ENCODE data around the gene OR10A7. TPM values are rescaled to one million over a fixed set of nuclear protein-coding genes. Genes with fewer than 3 reads are reported as not detected.
"Not testable (repeated sequence)": the region's sequence is repeated elsewhere in the genome, so short reads cannot be mapped to it uniquely, and the experiment has no call there.

The OR10A7 gene
- not detected for total RNA-seq
- long read RNA-seq: 0 reads

DNA sequence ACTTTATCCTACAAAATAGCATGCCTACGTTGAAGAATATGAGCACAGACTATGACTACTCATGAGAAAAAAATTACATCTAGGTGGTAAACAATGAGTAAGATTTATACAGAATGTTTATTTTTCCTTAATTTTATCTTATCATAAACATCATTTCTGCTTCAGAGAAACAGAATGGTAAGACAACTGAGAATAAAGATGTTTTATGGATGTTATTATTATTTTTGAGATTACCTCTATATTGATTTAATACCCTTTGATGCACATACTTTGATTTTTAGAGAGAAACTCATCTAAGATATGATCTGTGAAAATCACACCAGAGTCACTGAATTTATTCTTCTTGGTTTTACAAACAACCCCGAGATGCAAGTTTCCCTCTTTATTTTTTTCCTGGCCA, at the start of gene OR10A7:
OR10A7 (plus strand) TSS at position 301 of the 400 bp plus-strand sequence; CDS start at position 301, 0 bp downstream.
- H3K9me3 ChIP-seq: no peaks in the 10 kb centered on the region
- intact Hi-C loops (cut with DNase I): no loop called here
- no peak for TF ChIP-seq CTCF (IDR thresholded peaks at IDR 0.05)

GRCh38 chr12:55171445-55171844, 49.4 kb upstream of the OR10A7 start:
- ATAC-seq (no peak), DNase-seq (no peak)
- Histone ChIP-seq H3K4me3 (no peak overlapping the region), H3K27me3 (ENCODE audit: low read depth) (no peaks in the 10 kb centered on the region), H3K36me3 (no peaks in the 10 kb centered on the region), H3K27ac (no peak overlapping the region), H3K4me1 (no peaks in the 10 kb centered on the region), H3K9me3 (no peaks in the 10 kb centered on the region)
- intact Hi-C loops (cut with DNase I): no loop called here
- TF ChIP-seq CTCF (IDR thresholded peaks at IDR 0.05): no peak

More for the DNA sequence above, at the start of gene OR10A7:
- no peaks in the 10 kb centered on the region for H3K36me3 ChIP-seq
- no peak within 1 kb of the TSS for H3K27ac ChIP-seq
- H3K27me3 ChIP-seq (ENCODE audit: low read depth): no peaks in the 10 kb centered on the region
- no peak within 1 kb of the TSS for H3K4me3 ChIP-seq
- ATAC-seq (no peak), DNase-seq (no peak)
- no peaks in the 10 kb centered on the region for H3K4me1 ChIP-seq

- H3K27ac ChIP-seq; intact Hi-C loops (cut with DNase I); H3K9me3 ChIP-seq; H3K4me1 ChIP-seq; ATAC-seq; H3K4me3 ChIP-seq; DNase-seq; H3K36me3 ChIP-seq; H3K27me3 ChIP-seq (ENCODE audit: low read depth): not testable (repeated sequence)
Measured at GRCh38 chr12:55171846-55172245, 49.0 kb upstream of the OR10A7 start.

GRCh38 chr12:55172686-55173085, 48.1 kb upstream of the OR10A7 start:
- H3K27ac ChIP-seq: no peak overlapping the region
- intact Hi-C loops (cut with DNase I): no loop called here
- DNase-seq (no peak), ATAC-seq (no peak)
- H3K4me1 ChIP-seq: no peaks in the 10 kb centered on the region
- no peaks in the 10 kb centered on the region for H3K27me3 ChIP-seq (ENCODE audit: low read depth)
- no peaks in the 10 kb centered on the region for H3K36me3 ChIP-seq
- no peaks in the 10 kb centered on the region for H3K9me3 ChIP-seq
- TF ChIP-seq CTCF (IDR thresholded peaks at IDR 0.05): no peak
- no peak overlapping the region for H3K4me3 ChIP-seq

DNA sequence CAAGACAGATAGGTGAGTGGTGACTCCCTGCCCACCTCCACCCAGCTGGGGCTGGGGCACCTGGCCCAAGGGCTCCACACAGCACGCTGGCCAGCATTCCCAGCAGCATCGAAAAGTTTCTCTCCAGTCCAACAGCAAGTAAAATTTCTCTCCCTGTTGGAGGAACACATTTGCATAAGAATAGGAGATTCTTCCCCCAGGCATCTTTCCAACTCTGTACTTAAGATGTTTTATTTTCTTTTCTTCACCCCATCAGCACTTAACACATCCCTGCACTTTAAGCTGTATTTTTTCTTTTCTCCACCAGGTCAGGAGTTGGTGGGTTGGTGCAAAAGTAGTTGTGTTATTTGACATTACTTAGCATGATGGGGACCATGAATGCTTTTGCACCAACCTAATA, 47.4 kb upstream of the OR10A7 start:
- no peaks in the 10 kb centered on the region for H3K9me3 ChIP-seq
- H3K27ac ChIP-seq: no peak overlapping the region
- no peaks in the 10 kb centered on the region for H3K4me1 ChIP-seq
- no peak overlapping the region for H3K4me3 ChIP-seq
- TF ChIP-seq CTCF (IDR thresholded peaks at IDR 0.05): no peak
- no peaks in the 10 kb centered on the region for H3K27me3 ChIP-seq (ENCODE audit: low read depth)
- H3K36me3 ChIP-seq: no peaks in the 10 kb centered on the region
- ATAC-seq (no peak), DNase-seq (no peak)
- intact Hi-C loops (cut with DNase I): no loop called here

DNA sequence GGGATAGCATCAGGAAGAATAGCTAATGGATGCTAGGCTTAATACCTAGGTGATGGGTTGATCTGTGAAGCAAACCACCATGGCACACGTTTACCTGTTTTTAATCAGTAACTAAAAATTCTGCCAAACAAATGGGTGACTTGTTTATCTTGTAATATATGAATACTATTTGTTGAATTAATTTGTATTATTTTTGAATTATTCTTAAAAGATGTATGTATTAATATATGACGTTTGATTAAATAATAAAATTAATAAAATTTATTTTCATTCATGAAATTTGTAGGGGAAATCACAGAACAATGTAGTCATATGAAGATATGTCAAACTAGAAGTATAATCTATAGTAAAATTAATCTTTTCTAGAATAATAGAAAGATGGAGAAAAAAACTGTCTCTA, 32.3 kb upstream of the OR10A7 start:
- Histone ChIP-seq H3K9me3 (no peaks in the 10 kb centered on the region), H3K27me3 (ENCODE audit: low read depth) (peaks cover 4% of the 10 kb centered on the region), H3K4me1 (no peaks in the 10 kb centered on the region), H3K27ac (no peak overlapping the region), H3K36me3 (no peaks in the 10 kb centered on the region), H3K4me3 (no peak overlapping the region)
- ATAC-seq (no peak), DNase-seq (no peak)
- intact Hi-C loops (cut with DNase I): no loop called here
- no peak for TF ChIP-seq CTCF (IDR thresholded peaks at IDR 0.05)
